Keratinocyte (primary cell): ENCODE measurements around the gene CACNA2D4.

Experiments
- EZH2 ChIP-seq: IDR thresholded peaks from one replicate; pipeline ENCODE4 v1.6.1; 2012; ENCODE audit warnings: inconsistent platforms, mild to moderate bottlenecking, low read length, moderate library complexity
- TF ChIP-seq, protein P1 (sequence below), 3 experiments: IDR thresholded peaks in 1 of 3; conservative IDR thresholded peaks in 1 of 3; optimal IDR thresholded peaks in 1 of 3; 2 replicates in 2 of 3; 3 replicates in 1 of 3; pipeline versions ENCODE3 to v1.5.1; 2011; ENCODE audit warnings: low read length in 3 of 3, mild to moderate bottlenecking in 3 of 3, moderate library complexity in 2 of 3, control low read depth in 1 of 3, inconsistent platforms in 1 of 3; ENCODE audit not compliant: insufficient read depth in 2 of 3; ENCODE audit errors: extremely low read depth in 1 of 3

GRCh38 chr12:1834186-1834925, 84.1 kb downstream of the CACNA2D4 start:
- TF ChIP-seq, protein P1, sequence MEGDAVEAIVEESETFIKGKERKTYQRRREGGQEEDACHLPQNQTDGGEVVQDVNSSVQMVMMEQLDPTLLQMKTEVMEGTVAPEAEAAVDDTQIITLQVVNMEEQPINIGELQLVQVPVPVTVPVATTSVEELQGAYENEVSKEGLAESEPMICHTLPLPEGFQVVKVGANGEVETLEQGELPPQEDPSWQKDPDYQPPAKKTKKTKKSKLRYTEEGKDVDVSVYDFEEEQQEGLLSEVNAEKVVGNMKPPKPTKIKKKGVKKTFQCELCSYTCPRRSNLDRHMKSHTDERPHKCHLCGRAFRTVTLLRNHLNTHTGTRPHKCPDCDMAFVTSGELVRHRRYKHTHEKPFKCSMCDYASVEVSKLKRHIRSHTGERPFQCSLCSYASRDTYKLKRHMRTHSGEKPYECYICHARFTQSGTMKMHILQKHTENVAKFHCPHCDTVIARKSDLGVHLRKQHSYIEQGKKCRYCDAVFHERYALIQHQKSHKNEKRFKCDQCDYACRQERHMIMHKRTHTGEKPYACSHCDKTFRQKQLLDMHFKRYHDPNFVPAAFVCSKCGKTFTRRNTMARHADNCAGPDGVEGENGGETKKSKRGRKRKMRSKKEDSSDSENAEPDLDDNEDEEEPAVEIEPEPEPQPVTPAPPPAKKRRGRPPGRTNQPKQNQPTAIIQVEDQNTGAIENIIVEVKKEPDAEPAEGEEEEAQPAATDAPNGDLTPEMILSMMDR (optimal IDR thresholded peaks at IDR 0.05 in 1 of 3, IDR thresholded peaks at IDR 0.05 in 1 of 3, conservative IDR thresholded peaks at IDR 0.05 in 1 of 3; ENCODE audit: extremely low read depth in 1 of 3, insufficient read depth in 2 of 3, low read length in 3 of 3), result no peak
- no peak for TF ChIP-seq EZH2
